GM04504 (cell line): ENCODE results near the gene TCHH.
"Not testable (repeated sequence)": the region's sequence is repeated elsewhere in the genome, so short reads cannot be mapped to it uniquely, and the experiment has no call there.

Experiments used
- DNase-seq: peaks from one replicate; pipeline ENCODE4 v3.0.0-alpha.2; 2012; ENCODE audit warnings: low read depth

The TCHH gene

DNA sequence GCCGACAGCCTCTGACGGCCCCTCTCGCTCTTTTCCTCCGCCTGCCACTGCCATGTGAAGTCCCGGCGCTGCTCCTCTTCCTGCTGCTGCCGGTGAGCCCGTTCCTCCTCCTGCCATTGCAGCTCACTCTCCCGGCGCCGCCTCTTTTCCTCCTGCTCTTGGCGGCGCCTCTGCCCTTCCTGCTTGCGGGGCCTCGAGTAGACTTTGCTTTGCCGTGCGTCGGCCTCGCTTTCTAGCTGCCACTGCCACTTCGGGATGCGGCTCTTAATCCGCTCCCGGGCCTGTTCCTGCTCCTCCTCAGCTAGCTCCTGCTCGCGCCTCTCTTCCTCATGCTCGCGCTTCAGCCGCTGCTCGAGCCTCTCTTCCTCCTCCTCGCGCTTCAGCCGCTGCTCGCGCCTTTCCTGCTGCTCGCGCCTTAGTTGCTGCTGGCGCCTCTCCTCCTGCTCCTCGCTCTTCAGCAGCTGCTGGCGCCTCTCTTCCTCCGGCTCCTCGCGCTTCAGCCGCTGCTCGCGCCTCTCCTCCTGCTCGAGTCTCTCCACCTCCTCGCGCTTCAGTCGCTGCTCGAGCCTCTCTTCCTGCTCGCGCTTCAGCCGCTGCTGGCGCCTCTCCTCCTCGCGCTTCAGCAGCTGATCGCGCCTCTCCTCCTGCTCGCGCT lies 4.3 kb downstream of the TCHH start:
- no peak for DNase-seq

DNA sequence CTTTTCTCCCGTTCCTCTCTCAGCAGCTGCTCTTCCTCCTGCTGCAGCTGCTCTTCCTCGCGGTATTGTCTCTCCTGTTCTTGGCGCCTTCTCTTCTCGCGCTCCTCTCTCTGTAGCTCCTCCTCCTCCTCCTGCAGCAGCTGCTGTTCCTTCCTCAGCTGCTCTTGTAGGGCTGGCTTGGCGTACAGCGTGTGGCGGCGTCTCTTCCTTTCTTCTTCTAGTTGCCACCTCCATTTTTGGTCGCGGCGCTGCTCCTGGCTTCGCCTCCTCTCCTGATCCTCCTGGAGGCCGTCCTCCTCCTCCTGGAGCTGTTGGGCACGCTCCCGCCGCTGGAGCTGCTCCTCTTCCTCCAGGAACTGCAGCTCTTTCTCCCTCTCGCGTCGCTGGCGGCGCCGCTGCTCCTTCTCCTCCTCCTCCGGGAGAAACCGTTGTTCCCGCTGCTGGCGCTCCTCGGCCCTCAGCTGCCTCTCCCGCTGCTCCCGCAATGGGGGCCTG lies 4.8 kb downstream of the TCHH start:
- no peak for DNase-seq

DNA sequence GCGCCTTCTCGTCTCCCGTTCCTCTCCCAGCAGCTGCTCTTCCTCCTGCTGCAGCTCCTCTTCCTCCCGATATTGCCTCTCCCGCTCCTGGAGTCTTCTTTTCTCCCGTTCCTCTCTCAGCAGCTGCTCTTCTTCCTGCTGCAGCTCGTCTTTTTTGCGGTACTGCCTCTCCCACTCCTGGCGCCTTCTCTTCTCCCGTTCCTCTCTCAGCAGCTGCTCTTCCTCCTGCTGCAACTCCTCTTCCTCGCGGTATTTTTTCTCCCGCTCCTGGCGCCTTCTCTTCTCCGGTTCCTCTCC lies 5.3 kb downstream of the TCHH start:
- DNase-seq, result no peak

DNA sequence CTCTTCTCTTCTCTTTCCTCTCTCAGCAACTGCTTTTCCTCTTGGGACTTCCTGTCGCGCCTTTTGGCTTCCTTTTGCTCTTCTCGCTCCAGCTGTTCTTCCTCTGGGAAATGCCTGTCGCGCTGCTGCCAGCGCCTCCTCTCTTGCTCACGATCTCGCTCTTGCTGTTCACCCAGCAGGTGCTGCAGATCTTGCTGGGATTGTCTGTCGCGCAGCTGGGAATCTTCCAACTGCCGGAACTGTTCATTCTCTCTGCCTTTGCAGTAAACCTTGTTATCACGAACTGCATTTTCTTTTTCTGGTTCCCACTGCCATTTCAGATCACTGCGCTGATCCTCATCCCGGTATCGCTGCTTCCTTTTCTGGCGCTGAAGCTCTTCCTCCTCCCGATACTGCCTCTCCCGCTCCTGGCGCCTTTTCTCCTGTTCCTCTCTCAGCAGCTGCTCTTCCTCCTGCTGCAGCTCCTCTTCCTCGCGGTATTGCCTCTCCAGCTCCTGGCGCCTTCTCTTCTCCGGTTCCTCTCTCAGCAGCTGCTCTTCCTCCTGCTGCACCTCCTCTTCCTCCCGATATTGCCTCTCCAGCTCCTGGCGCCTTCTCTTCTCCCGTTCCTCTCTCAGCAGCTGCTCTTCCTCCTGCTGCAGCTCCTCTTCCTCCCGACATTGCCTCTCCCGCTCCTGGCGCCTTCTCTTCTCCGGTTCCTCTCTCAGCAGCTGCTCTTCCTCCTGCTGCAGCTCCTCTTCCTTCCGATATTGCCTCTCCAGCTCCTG lies 5.8 kb downstream of the TCHH start:
- DNase-seq, result no peak

DNA sequence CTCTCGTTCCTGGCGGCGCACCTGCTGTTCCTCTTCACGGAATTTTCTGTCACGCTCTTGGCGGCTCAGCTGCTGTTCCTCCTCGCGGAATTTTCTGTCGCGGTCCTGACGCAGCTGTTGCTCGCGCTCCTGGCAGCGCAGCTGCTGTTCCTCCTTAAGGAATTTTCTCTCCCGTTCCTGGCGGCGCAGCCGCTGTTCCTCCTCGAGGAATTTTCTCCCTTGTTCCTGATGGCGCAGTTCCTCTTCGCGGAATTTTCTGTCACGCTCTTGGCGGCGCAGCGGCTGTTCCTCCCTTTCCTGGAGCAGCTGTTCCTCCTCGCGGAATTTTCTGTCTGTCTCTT lies 6.4 kb downstream of the TCHH start:
- no peak for DNase-seq

DNA sequence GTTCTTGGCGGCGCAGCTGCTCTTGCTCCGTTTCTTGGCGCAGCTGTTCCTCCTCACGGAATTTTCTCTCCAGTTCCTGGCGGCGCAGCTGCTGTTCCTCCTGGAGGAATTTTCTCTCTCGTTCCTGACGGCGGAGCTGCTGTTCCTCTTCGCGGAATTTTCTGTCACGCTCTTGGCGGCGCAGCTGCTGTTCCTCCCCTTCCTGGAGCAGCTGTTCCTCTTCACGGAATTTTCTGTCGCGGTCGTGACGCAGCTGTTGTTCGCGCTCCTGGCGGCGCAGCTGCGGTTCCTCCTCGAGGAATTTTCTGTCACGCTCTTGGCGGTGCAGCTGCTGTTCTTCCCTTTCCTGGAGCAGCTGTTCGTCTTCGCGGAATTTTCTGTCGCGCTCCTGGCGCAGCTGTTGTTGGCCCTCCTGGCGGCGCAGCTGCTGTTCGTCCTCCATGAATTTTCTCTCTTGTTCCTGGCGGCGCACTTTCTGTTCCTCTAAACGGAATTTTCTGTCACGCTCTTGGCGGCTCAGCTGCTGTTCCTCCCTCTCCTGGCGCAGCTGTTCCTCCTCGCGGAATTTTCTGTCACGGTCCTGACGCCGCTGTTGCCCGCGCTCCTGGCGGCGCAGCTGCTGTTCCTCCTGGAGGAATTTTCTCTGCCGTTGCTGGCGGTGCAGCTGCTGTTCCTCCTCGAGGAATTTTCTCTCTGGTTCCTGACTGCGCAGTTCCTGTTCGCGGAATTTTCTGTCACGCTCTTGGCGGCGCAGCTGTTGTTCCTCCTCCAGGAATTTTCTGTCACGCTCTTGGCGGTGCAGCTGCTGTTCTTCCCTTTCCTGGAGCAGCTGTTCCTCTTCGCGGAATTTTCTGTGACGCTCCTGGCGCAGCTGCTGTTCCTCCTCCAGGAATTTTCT lies 7.0 kb downstream of the TCHH start:
- no peak for DNase-seq

DNA sequence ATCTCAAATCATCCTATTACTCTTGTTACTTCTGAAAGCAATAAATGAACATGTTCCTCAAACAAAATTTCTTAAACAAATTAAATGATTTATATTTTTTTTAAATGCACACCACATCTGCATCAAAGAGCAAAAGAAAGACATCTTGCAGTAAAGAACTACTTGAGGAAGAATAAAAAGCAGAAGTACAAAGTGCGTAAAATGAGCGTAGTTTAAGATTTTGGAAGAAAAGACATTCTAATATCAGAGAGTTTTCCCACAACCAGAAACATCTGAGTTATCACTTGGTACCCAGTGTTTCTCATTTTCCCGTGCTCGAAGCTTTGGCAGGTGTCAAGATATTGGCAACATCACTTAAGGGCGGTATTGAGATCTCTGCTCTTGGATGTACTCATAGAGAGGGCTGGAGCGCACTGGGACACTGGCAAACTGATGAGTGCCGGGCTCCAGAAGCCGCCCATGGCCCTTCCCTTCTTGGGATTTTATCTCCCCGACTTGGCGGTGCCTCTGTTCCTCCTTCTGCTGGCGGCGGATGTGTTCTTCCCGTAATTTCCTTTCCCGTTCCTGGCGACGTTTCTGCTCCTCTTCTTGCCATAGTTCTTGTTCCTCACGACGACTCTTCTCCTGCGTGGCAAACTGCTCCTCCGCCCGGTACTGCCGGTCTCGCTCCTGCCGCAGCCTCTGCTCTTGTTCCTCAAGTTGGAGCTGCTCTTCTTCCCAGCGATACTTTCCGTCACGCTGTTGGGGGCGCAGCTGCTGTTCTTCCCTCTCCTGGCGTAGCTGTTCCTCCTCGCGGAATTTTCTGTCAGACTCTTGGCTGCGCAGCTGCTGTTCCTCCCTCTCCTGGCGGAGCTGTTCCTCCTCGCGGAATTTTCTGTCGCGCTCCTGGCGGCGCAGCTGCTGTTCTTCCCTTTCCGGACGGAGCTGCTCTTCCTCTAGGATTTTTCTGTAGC lies 7.9 kb downstream of the TCHH start:
- no peak for DNase-seq

DNA sequence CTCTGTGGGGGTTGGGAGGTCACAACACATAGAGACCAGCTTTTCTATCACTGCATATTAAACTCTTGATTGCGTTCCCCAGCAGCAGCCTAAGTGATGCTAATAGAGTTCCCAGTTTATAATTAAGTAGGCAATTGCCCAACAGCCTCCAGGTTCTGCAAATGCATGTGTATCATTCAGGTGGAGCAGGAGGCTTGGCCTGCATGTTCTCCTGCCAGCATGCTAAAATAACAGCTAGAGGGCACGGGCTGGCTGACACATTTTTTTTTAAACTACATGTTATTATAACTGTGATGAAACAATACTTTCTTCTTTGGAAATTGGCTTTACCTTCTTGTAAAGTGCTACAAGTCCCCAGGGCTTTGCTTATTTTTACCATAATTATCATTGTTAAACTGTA lies 10.4 kb downstream of the TCHH start:
- DNase-seq, result no peak

DNA sequence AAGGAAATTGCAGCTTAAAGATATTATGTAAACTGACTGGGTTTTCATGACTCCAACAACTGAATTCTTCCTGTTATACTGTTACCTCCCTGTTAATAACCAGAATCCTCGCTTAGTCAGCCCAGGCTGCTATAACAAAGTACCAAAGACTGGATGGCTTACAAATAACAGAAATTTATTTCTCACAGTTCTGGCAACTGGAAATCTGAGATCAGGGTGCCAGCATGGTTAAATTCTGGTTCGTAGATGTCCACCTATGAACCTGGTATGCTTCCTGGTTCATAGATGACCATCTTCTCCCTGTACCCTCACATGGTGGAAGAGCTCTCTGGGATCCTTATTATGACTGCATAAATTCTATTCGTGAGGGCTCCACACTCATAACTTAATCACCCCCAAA lies 18.3 kb downstream of the TCHH start:
- DNase-seq, result no peak

DNA sequence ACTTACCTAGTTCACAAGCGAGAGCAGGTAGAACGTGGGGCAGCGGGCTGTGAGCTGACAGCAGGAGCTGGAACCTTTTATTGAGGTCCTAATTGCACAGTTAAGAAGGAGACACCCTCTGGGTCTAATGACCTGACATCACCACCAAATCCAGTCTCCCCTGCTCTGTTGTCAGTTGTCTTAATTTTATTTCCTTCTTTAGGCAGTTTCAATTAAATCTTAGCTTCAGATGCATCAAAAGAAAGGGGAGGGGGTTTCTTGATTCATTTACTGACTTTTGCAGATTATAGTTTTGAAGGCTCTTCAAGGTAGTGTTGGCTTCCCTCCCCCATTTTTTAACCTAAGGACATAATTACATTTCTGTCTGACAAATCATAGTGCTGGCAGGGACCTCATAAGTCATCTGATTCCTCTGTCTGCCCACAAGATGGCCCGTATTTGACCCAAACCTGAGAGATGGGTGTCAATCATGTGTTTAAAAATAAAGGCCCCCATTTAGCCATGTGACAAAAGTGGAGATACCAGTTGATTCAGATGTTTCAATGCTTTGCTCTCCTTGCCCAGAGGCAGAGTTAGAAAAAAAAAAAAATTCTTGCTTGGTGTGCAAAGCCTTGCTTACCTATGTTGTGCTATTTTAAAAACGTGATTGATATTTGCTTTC lies 26.1 kb downstream of the TCHH start, which contains the start of gene TCHHL1:
Gene TCHHL1, minus strand, starts transcription at position 51 of the 661 bp plus-strand sequence. CDS start 921 bp downstream, outside the sequence.
- no peak for DNase-seq

DNA sequence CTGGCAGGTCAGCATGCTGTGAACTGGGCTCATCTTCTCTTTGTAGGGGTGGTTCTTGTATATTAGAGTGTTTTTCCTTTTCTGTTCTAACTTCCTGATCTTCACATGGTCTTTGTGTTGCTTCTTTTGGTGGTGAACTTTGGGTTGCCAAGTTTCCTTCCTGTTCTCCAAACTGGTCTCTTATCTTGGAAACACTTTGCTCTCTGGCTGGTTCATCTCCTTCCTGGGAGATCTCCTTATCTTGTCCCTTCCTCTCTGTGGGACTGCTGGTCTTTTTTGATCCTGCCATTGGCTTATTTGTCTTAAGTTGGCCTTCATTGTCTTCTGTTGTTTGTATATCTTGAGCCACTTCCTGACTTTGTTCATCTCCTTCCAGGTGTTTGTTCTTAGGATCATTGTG lies 28.5 kb downstream of the TCHH start:
- DNase-seq, result no peak

DNA sequence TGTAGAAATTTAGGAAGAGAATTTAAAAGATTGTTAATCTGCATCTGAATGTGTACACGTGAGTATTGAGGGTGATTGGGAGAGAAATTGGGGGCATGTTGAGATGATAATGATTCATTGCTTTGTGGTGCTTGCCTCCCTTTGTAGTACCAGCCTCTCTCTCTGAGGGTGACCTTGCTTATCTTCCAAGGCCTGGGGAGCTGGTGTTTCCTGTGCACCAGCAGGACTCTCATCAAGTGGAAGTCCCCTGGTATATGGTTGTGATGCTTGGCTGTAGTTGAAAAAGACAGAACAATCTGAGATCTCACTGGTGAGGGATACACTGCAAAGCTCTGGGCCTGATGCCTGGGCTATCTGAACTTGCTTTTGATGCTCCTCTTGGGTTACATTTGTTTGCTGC lies 30.4 kb downstream of the TCHH start:
- DNase-seq, result no peak

DNA sequence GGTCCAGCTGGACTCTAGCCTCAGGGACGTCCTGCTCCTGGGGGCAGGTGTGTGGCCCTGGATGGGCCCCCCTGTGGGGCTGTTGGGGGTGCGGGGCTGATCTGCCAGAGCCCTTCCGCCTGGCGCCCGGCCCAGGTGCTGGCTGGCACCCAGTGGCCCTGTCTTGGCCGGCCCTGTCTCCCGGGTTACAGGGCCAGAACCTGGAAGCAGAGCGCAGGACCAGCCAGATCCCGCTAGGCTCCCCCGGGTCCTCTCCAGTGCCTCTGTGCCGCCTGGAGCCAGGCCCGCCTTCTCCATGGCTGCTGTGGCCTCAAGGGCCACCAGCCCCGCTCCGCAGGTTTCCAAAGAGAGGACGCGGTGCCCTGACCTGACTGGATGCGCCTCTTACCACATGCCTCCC lies 34.2 kb downstream of the TCHH start:
- not testable (repeated sequence) for DNase-seq

DNA sequence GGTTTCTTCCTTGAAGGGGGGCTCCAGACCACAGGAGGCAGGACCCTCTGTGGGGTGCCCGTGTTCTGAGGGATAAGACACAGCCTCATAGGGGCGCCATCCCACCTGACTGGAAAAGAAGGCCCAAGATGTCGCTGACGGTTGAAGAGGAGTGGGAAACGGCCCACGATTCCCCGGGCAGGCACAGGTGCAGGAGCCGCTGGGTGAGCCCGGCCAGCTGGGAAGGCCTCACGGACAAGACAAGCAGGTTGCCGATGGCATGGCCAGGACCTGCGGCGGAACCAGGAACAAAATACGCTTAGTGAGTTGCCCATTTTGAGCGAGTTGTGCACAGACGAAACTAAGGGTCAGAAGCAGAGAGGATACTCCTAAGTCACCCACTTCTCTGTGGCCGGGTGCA lies 34.8 kb downstream of the TCHH start:
- DNase-seq, result not testable (repeated sequence)

DNA sequence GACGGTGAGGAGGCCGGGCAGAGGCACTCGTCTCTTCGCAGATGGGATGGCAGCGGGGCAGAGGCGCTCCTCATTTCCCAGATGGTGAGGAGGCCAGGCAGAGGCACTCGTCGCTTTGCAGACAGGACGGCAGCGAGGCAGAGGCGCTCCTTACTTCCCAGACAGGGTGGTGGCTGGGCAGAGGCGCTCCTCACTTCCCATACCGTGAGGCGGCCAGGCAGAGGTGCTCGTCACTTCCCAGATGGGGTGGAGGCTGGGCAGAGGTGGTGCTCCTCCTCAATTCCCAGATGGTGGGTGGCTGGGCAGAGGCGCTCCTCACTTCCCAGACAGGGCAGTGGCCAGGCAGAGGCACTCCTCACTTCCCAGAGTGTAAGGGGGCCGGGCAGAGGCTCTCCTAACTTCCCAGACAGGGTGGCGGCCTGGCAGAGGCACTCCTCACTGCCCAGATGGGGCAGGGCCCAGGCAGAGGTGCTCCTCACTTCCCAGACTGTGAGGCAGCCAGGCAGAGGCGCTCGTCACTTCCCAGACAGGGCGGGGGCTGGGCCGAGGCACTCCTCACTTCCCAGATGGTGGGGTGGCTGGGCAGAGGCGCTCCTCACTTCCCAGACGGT lies 36.3 kb downstream of the TCHH start:
- DNase-seq, result no peak

DNA sequence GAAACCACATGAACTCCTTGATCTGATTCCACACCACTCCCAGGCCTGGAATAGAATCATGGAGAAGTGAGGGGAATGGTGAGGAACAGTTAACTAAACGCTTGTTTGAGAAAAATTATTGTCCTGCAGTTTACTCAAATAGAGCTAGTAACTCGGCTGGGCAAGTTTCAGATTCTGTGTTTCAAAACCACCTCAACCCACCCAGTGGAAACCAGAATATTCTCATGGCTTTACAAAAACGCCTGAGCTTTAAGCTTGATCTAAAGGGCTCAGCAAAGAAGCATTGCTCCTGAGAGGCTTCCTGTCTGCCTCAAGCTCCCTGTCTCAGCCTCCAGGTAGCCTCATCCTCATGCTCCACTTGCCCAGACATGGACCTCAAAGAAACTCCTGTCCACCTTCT lies 42.9 kb downstream of the TCHH start:
- no peak for DNase-seq

DNA sequence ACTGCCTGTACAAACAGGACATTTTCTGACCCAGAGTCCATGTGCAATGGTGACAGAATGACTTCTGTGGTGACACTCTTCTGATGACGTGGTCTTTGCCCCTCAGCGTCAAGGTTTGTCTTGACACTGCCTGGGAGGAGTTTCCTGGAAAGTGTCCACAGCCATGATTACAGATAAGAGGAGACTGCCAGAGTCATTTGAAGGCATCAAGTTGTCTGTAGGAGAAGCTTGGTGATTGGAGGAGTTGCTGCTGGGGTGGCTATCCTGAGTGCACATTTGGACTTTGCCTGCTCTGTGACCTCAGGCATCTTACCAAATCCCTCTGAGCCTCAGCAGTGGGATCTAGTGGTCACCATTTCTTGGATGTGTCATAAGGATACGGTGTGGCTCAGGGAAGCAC lies 44.1 kb downstream of the TCHH start:
- no peak for DNase-seq

DNA sequence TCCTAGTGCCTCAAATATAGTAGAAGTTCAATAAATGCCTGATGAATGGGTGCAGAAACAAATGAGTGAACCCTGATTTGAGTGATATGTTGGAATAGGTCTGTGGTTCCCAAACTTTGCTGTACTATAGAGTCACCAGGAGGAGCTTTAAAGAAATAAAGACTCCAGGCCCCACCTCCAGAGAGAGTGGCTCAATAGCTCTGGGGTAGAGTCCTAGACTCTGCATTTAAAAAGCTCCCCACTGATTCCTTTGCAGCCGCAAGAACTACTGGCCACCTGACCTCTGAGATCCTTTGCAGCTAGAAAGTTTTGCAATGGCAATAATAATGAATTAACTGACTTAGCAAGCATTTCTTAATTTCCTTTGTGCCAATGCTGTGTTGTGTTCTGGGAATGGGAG lies 47.3 kb downstream of the TCHH start:
- no peak for DNase-seq

DNA sequence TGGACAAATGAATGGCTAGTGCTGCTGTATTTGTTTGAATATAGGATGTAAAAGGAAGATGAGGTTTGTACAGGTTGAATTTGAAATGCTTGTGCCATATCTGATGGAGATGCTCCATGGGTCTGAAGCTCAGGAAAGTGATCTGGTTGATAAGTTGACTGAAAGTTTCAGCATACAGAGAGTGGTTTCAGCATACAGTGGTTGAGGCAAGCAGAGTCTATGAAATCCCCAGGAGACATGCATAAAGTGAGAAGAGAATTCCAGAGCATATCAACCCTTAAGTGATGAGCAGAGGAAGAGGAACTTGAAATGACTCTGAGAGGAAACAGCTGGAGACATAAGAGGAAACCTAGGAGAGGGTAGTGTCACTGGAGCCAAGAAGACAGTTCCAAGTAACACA lies 48.1 kb downstream of the TCHH start:
- no peak for DNase-seq

DNA sequence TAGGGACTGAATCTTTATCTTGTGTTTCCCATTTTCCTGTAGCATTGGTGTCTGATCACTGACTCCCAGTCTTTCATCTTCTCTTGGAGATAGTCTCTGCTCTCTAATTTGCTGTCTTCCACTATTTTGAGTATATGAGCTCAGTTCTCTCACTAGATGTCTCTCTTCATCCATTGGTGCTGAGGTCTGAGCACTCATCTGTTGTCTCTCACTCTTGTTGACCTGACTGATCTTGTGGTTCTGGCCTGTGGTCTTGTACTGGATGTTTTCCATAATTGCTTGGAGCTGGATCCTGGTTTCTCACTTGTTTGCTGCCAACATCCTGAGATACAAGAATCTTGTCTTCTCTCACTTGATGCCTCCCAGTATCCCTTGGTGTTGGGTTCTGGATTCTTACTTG lies 53.3 kb downstream of the TCHH start:
- no peak for DNase-seq
